Epidermal melanocyte (primary cell): ENCODE results near the gene HMCES.
"Not testable (repeated sequence)": the region's sequence is repeated elsewhere in the genome, so short reads cannot be mapped to it uniquely, and the experiment has no call there.

Experiments used
- DNase-seq: peaks from one replicate; pipeline ENCODE4 v3.0.0; 2011; ENCODE audit warnings: low spot score; ENCODE audit not compliant: insufficient read length

The HMCES gene

DNA sequence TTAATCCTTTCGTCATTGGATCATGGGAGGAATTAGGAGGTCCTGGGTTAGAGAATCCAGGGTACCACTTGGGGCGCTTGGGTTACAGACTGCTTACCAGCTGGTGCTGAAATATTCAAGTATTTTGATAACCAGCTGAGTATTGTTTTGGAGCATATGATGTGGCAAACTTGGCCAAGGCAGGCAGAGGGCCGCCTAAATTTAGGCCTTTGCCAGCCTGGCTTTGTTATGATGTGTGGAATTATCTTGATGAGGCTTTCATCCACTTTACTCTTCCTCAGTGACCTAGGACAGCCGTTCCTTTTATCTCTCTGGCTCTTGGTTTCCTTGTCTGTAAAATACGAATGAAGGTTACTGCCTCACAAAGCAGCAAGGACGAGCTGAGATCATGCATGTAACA is 22.4 kb upstream of the HMCES start:
- DNase-seq, result no peak

DNA sequence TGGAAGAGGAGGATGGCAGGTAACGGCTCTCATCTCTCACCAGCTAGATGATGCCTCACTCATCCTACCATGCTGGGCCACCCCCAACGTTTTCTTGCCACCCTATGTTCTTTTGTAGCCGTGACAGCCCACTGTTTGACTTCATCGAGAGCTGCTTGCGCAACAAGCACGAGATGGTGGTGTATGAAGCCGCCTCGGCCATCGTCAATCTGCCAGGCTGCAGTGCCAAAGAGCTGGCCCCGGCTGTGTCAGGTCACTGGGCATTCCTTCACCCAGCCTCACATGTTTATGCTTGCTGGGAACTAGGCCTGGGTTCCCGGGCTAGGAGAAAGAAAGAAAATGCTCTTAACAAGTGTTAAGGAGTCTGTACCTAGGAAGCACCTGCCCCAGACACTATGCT is 21.1 kb upstream of the HMCES start:
- no peak for DNase-seq

DNA sequence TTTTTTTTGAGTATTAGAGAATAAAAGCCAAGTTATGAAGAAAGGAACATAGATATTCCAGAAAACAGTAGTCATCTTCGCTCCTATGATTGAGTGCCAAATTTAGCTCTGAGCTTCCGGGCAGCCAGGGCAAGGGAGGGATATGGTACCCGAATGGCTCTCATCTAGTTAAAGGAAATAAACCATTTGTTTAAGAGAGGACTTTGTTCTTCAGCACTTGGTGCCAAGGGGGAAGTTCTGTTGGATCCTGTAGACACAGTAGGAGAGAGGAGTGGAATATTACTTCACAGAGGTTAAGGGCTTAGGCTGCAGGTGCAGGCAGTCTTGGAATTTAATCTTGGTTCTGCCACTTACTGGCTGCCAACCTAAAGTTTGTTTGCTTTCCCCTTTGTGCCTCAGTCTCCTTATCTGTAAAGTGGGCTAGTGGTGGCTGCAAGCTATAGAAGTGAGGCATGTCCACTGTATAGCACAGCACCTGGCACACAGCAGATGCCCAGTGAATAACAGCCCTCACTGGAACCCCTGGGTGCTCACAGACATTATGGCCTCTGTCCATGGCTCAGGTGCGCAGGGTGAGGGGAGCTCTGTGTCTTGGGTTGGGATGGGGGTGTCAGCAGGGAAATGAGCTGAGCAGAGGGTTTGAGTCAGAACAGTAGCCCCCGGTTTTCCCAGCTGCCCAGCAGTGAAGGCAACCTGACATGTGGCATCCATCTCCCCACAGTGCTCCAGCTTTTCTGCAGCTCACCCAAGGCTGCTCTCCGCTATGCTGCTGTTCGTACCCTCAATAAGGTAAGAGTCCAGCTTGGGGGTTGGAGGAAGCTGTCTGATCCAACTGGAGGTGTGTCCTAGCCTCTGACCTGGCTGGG is 18.8 kb upstream of the HMCES start:
- no peak for DNase-seq

DNA sequence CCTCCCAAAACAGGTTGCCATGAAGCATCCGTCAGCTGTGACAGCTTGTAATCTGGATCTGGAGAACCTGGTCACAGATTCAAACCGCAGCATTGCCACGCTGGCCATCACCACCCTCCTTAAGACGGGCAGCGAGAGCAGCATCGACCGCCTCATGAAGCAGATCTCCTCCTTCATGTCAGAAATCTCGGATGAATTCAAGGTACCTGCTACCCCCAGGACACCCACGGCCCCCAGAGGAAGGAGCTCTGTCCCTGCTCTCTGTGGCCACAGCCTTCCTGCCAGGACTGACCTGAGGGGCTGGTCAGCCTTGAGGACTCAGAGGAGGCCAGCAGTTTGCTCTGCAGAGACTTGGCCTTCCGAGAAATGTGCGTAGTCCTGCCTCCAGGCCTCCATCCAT is 18.1 kb upstream of the HMCES start:
- no peak for DNase-seq

DNA sequence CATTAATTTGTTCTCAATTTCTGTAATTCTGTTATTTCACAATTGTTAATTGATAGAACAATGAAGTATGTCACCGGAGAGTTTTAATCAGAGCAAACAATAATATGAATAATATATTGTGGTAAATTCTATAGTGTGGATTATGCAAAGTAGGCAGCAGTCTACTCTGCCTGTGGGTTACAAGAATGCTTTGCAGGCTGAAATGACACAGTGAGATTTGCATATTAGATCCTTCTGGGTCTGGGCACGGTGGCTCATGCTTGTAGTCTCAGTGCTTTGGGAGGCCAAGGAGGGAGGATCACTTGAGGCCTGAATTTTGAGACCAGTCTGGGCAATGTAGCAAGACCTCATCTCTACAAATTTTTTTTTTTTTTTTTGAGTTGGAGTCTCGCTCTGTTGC is 16.8 kb upstream of the HMCES start:
- no peak for DNase-seq

DNA sequence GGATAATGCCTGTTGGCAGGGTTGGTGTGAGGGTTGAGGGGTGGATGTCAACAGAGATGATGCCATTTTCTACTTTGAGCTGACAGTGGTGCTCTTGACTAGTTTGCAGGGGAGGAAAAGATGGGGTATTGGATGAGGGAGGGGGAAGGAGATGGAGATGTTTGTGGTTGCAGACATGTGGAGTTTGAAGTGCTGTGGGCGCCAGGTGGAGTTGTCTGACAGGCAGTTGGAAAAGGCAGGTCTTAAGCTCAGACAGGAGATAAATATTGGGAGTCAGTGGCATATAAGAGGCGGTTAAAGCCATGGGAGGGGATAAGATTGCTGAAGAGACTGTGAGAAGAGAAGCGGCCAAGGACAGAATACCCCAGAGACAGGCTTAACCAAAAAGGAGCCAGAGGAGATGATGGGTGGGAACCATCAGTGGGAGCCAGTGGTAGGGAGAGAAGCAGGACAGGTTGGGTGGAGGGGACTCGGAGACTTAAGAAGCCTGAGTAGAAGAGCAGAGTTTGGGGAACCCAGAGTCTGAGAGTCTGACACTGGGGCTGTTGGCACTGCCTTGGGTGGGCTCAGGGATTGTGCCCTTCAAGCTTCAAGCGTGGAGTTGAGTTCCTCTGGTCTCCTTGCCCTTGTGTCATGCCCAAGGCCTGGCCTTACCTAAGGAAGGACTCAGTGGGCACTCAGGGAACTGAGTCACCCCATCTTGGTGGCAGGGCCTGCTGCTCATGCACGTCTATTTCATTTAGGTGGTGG is 15.3 kb upstream of the HMCES start:
- no peak for DNase-seq

DNA sequence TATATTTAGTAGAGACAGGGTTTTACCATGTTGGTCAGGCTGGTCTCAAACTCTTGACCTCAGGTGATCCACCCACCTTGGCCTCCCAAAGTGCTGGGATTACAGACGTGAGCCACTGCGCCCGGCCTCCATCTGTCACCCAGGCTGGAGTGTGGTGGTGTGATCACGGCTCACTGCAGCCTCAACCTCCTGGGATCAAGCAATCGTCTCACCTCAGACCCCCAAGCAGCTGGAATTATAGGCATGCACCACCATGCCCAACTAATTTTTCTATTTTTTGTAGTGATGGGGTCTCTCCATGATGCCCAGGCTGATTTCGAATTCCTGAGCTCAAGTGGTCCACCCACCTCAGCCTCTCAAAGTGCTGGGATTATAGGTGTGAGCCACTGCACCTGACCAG is 13.7 kb upstream of the HMCES start:
- DNase-seq, result not testable (repeated sequence)

DNA sequence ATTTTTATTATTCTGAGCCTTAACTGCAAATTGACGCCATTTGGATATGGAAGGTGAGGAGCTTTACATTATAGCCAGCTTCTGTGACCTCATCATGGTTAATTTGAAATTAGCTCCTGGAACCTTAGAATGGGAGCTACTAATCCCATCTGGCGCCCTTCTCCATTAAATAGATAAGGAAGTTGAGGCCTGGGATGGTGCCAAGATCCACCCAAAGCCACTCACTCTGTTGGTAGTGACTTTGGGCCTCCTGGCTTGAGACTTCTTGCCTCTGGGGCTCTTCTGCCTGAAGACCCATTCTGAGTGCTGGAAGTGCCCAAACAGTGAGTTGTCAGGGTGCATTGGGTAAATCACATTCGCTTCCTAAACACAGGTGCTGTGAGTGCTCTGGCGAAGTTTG is 12.0 kb upstream of the HMCES start:
- no peak for DNase-seq

DNA sequence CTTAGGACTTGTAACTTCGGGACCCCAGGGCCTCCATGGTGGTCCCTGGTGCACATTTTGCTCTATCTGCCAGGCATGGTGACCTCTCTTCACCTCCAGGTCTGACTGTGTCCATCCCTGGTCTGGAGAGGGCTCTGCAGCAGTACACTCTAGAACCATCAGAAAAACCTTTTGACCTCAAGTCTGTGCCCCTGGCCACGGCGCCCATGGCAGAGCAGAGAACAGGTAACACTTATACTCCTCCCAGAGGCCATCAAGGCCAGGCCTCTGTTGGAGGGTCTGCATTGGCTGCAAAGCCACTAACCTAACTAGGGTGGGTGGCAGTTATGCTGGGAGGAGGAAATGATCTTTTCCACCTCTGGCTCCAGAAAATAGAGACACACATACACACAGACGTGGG is 10.3 kb upstream of the HMCES start:
- DNase-seq, result no peak

DNA sequence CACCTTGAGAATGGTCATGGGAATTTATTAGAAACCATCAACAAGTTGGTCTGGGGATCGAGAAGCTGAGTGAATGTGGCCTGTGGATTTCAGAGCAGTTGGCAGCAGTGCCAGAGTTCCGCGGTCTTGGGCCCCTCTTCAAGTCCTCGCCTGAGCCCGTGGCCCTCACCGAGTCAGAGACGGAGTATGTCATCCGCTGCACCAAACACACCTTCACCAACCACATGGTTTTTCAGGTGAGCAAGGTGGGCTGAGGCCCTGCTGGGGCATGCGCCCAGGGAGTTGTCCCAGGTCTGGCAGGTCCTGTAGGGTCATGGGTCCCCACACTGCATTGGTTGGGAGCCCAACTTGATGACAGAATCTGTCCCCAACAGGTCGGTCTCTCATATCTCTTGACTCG is 7.0 kb upstream of the HMCES start:
- DNase-seq, result no peak

DNA sequence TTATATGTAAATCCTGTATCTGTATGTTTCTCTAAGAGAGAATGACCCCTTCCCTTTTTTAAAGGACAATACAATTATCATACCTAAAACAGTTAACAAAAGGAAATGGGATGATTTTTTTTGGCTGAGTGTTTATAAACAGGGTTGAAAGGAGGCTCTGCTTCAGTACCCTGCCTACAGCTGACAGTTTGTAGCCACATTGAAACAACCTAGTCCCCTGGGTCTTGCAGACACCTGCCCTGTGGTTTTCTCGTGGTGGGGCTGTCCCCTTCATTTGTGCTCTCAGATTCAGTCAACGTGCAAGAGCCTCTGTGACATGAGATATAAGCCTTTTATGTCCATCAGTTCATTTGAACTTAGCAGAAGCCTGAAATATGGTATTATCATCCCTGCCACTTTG is 2.3 kb upstream of the HMCES start:
- DNase-seq, result no peak

DNA sequence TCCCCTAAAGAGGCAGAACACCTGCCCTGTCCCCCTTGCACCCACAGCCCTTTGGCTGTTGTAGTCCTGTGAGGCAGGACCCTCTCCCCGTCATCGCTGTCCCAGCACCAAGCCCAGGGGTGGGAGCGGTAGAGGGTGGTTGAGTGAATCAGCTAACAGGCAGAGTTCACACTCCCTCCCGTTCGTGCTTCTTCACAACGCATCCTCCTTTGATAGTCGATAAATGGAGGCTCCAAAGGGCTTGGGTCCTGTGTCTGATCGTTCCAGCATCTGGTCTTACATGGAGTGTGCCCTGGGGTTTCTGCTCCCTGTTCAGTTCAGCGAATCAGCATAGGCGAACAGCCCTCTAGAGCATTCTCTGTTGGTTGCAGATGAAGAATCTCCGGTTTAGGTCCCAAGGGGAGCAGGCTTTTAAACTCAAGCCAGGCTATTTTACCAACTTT is 820 bp upstream of the HMCES start:
- no peak for DNase-seq

DNA sequence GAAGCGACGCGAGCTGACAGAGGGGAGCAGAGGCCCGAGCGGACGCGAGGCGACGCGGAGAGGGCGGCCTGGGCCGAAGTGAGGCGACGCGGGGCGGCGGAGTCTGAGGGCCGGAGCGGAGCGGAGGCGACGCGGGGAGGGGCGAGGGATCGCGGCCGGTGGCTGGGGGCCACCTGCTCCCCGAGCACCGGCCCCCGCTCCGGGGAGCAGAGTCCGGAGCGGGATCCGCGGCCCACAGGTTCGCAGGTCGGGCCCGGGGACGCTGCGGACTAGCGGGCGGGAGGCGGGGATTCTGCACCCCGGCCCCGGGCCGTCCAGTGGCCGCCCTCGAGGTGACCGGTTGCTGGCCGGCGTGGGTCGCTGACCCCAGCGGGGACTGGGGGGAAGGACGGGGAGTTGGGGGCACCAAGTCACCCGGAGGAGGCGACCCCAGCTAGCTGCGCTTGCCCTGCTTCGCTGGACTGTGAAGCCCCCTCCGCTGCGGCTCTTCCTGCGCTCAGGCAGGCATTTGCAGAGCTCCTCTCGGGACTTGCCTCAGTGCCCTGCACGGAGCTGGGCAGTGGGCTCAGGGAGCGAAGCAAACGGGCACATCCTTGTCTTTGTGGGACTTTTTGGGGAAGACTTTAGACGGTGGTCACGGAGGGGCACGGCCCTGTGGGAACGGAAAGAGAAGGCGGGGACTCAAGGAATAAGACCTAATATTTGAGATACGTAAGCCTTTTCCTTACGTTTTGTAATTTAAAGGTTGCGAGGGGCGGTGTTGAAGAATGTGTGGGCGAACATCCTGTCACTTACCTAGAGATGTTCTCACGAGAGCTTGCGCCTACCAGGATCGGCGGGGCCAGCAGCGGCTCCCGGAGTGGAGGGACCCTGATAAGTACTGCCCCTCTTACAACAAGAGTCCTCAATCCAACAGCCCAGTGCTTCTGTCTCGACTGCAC is 566 bp downstream of the HMCES start:
- no peak for DNase-seq

DNA sequence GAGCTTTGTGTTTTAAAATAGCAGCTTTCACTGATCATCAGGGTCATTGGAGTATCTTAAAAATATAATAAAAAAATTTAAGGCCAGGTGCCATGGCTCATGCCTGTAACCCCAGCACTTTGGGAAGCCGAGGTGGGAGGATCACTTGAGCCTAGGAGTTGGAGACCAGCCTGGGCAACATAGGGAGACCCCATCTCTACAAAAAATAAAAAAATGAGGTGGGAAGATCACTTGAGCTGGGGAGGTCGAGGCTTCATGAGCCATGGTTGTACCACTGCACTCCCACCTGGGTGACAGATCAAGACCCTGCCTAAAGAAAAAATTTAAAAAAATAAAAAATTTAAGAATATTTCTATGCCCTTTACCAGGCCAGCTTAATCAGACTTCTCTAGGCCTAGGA is 1.5 kb downstream of the HMCES start:
- DNase-seq, result no peak

DNA sequence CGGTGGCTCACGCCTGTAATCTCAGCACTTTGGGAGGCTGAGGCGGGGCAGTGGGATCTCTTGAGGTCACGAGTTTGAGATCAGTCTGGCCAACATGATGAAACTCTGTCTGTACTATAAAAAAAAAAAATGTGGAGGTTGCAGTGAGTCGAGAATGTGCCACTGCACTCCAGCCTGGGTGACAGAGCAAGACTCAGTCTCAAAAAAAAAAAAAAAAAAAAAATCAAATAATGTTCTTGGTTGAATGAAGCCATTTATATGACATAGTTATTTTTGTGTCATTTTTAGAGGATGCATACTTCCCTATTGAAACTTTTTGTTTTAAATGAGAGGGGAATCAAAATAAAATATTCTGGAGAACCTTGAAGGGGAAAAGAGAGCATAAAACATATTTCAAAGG is 3.1 kb downstream of the HMCES start:
- DNase-seq, result no peak

DNA sequence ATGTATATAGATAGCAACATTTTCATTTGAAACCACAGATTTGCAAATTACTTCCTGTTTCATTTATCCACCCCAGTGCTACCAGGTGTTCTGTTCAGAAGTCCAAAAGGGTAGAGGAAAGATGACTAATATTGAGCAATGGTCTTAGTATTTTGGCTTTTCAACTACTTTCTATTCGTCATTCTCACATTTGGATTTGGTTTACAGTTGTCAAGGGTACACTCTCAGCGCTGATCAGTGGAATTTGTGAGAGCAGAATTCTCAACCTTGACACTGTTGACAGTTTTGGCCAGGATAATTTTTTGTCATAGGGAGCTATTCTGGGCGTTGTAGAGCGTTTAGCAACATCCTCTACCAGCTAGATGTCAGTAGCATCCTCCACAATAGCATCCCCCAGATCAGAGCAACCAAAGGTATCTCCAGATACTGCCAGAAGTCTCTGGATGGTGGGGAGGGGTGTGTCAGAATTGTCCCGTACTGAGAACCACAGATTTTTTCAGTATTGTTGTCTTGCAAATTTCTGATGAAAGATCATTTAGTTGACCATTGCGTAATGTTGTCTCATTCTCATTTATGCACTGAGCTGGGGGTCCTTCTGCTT is 4.2 kb downstream of the HMCES start:
- DNase-seq, result no peak

DNA sequence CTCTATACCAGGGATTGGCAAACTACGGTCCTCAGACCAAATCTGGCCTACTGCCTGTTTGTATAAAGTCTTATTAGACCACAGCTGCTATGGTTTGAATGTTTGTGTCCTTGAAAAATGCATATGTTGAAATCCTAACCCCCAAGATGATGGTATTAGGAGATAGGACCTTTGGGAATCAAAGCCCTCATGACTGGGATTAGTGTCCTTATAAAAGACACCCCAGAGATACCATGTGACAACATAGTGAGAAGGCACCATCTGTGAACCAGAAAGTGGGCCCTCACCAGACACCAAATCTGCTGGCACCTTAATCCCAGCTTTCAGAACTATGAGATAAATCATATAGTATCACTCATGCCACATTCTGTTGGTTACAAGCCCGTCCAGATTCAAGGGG is 7.4 kb downstream of the HMCES start:
- no peak for DNase-seq

DNA sequence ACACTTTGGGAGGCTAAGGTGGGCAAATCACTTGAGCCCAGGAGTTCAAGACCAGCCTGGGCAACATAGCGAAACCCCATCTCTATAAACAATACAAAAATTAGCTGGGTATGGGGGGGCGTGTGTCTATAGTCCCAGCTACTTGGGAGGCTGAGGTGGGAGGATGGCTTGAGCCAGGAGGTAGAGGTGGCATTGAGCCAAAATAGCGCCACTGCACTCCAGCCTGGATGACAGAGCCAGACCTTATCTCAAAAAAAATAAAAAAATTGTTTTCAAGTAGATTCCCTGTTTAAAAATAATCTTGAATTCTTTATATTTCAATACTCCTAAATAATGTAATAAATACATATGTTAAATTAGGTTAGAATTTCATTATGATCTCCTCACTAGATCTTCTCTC is 9.8 kb downstream of the HMCES start:
- DNase-seq, result no peak

DNA sequence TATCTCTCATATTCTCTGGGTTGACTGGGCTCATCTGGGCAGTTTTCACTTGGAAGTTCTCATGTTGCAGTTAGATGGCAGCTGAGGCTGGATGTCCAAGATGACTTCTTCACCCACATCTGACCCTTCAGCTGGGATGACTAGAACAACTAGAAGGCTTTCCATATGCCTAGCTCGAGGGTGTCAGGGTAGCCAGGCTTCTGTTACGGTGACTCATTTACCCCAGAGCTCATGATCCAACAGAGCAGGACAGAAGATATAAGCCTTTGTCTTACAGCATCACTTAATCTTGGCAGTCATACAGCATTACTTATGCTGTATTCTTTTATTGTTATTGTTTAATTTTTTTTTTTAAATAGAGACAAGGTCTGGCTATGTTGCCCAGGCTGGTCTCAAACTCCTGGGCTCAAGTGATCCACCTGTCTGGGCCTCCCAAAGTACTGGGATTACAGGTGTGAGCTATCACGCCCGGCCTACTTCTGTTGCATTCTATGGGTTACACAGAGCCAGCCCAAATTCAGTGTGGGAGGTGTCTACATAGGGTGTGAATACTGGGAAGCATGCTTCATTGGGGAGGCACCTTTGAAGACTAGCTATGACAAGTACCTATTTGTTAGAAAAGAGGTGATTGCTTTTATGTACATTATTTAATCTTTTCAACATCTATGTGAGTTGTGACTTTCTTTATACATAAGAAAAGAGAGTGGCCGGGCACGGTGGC is 10.7 kb downstream of the HMCES start:
- DNase-seq, result no peak

DNA sequence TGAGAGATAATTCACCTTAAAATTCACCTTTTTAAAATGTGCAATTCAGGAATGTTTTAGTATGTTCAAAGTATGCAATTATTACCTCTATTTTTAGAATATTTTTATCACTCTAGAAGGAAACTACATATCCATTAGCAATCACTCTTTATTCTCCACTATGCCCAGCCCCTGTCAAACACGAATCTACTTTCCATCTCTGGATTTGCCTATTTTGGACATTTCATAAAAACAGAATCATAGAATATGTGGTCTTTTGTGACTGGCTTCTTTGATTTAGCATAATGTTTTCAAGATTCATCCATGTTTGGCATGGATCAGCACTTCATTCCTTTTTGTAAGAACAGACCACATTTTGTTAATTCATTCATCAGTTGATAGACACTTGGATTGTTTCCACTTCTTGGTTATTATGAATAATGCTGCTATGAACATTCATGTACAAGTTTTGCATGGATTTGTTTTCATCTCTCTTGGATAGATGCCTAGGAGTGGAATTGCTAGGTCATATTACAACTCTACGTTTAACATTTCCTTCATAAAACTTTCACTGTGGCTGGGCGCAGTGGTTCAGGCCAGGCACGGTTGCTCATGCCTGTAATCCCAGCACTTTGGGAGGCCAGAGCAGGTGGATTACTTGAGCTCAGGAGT is 12.7 kb downstream of the HMCES start:
- DNase-seq, result no peak
